Measurements from ENCODE around the gene DENND6B.

DENND6B gene

GRCh38 chr22:50302041-50302541, 24.7 kb downstream of the DENND6B start:
- ChIA-PET CTCF (interaction anchor here (0.8 to 6.4 kb wide), 7 partner anchors 10 to 29 kb away, joined by 3 to 66 read pairs (median 3); no protein-coding TSS in a partner anchor), POLR2A (interaction anchor here (0.6 kb wide), 1 partner anchor 28 kb away, joined by 7 read pairs; no protein-coding TSS in a partner anchor)
- TF ChIP-seq CTCF (IDR thresholded peaks at IDR 0.05; ENCODE audit: control extremely low read depth, extremely low read depth, low read depth, missing control alignments), result no peak
- no peak for DNase-seq (ENCODE audit: extremely low spot score)

- ChIA-PET POLR2A (no interaction called here), CTCF (interaction anchor here (0.8 to 6.4 kb wide), 6 partner anchors 9 to 28 kb away, joined by 3 to 66 read pairs (median 3); no protein-coding TSS in a partner anchor)
- no peak for TF ChIP-seq CTCF (IDR thresholded peaks at IDR 0.05; ENCODE audit: control extremely low read depth, extremely low read depth, low read depth, missing control alignments)
- DNase-seq (ENCODE audit: extremely low spot score), result no peak
These were observed 25.2 kb downstream of the DENND6B start for GRCh38 chr22:50301581-50301991.

GRCh38 chr22:50300620-50301257, 26.1 kb downstream of the DENND6B start:
- CTCF ChIA-PET, result interaction anchor here (0.9 to 1.9 kb wide), 3 partner anchors 8 to 27 kb away, joined by 3 to 5 read pairs (median 4); no protein-coding TSS in a partner anchor
- POLR2A ChIA-PET, result no interaction called here

DNA sequence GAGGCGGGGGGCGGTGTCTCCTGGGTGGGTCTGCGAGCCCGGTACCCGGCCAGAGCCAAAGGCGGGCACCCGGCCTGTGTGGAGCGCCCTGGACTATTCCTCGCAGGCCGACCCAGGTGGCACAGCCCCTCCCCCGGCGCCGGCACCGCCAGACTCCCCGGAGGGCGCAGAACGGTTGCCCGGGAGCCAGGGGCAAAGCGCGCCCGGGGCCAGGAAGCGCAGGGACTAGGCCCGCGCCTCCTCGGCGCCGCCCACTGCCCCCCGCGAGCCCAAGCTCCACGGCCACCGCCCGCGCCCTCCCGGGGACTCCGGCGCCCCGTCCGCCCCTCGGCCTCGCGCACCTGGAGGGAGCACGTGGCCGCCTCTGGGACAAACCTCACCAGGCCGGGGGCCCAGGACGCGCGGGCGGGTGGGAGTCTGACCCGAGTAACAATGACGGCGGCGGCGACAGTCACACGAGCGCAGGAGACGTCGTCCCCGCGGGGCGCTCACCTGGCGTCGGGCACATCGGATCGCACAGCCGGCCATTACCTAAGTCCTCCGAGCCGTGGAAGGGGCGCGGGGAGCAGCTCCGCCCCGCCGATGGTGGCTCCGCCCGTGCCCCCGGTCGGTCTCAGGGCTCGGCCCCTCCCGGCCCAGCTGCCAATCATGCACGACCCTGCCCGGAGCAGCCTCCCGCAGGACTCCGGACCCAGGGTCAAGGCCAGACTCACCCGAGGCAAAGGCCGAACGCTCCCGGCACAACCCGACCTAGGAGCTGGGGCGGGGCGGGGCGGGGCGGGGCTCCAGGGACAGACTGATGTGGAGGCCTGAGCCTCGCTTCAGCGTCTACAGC, 26.8 kb downstream of the DENND6B start:
- CTCF ChIA-PET, result interaction anchor here (0.9 to 4.0 kb wide), 5 partner anchors 10 to 27 kb away, joined by 3 to 12 read pairs (median 5); partner anchors contain the start of gene DENND6B
- no peak for TF ChIP-seq CTCF (IDR thresholded peaks at IDR 0.05; ENCODE audit: control extremely low read depth, extremely low read depth, low read depth, missing control alignments)
- DNase-seq (ENCODE audit: extremely low spot score), result no peak
- POLR2A ChIA-PET, result no interaction called here

More at GRCh38 chr22:50300620-50301257, 26.1 kb downstream of the DENND6B start:
- no peak for DNase-seq (ENCODE audit: extremely low spot score)
- TF ChIP-seq CTCF (IDR thresholded peaks at IDR 0.05; ENCODE audit: control extremely low read depth, extremely low read depth, low read depth, missing control alignments), result no peak

DNA sequence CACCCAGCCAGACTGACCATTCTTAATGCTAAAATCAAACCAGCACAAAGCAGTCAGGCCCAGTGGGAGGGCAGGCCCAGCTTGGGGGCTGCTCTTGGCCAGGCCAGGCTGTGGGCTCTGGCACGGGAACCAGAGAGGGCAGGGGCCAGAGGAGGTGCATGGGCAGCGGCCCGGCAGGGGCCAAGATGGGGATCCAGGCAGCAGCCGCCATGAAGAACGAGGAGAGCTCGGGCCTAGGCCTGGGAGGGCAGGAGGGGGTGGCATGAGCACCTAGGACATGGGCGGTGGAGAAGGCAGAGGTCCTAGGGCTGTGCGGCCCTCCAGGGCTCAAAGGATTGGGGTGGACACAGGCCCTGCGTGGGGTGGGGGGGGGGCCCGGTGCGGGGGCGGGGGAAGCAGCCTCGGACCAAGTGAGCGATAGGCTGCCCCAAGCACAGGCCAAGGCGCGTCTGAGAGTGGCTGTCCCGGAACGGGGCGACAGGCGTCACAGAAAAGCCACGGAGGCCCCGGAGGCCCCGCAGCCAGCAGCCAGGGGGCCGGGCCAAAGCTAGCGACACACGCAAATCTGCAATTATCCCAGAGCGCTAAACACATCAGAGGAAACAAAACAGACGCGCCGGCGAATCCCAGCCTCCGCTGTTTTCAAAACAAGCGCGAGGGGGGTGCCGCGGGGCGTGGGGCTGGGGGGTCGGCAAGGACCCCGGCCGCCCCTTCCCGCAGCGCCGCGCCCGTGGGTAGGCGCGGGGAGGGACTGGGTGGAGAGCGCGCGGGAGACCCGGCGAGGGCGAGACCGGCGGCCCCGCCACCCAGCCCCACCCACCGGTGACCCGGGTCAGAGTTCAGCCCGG, 27.7 kb downstream of the DENND6B start:
- ChIA-PET CTCF (interaction anchor here (1.4 to 4.0 kb wide), 4 partner anchors 9 to 28 kb away, joined by 3 to 12 read pairs (median 6); partner anchors contain the start of gene DENND6B), POLR2A (no interaction called here)
- no peak for TF ChIP-seq CTCF (IDR thresholded peaks at IDR 0.05; ENCODE audit: control extremely low read depth, extremely low read depth, low read depth, missing control alignments)
- no peak for DNase-seq (ENCODE audit: extremely low spot score)

All from GM10248 (cell line).